Colon (tissue), 2 donors: ENCODE results near the gene IL10RB.

Experiments used
- FAIRE-seq: peaks from 2 replicates; lab custom pipeline; 2012; peaks lifted over from hg19 to GRCh38; lab: Jason Lieb, UNC
- donor health status: control.
- donor health status: control.

IL10RB gene

GRCh38 chr21:33332143-33332542 is 66.0 kb downstream of the IL10RB start:
- FAIRE-seq, result no peak

DNA sequence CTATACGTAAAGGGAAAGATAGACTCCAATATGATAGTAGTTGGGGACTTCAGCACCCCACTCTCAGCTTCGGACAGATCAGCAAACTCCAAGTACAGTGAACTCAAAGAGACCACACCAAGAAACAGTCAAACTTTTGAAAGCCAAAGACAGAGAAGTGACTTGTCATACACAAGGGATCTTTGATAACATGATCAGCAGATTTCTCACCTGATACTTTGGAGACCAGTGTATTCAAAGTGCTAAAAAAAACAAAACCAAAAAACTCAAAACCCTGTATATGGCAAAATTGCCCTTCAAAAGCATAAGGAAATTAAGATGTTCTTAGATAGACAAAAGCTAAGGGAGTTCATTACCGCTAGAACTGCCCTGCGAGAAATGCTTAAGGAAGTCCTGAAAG is 68.0 kb downstream of the IL10RB start:
- no peak for FAIRE-seq

GRCh38 chr21:33334824-33335223 is 68.7 kb downstream of the IL10RB start:
- no peak for FAIRE-seq

DNA sequence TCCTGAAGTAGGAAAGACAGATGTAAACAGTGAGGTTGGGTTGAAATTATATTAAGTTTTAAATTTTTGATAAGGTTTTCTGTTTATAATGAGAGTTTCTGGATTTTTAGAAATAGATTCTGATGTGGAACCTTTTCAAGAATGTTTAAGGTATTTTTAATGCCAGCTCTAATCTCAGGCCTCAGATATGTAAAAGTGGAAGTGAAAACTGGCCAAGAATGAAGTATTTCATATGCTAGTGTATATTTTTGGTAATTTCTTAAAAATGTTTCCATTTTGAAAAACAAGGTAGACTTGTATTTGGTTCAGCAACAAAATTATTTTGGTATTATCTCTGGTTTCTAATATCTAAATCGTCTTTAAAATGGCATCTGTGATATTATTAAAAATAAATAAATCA is 73.0 kb downstream of the IL10RB start:
- FAIRE-seq, result no peak

GRCh38 chr21:33339918-33340317 is 73.8 kb downstream of the IL10RB start:
- no peak for FAIRE-seq

DNA sequence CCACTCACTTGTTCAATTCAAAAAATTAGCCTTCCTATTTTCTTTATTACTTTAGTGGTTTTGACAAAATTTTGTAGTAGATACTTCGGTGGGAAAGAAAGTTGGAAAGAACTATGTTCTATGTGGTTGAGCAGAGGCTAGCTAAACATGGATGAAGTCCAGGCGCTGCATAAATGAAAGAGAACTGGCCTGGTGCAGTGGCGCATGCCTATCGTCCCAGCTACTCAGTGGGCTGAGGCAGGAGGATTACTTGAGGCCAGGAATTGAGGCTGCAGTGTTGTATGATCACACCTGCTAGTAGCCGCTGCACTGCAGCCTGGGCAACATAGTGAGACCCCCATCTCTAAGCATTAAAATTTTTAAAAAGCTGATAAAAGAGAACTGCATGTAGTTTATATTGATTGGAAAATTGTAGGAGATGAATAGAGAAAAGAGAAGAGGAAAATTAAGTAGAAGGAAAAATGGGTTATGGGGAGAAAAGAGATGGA is 79.6 kb downstream of the IL10RB start:
- no peak for FAIRE-seq
